ENCODE results near the gene JAG2. TPM values are rescaled to one million over a fixed set of nuclear protein-coding genes. Genes with fewer than 3 reads are reported as not detected.
A peak's percentile ranks its signal among the peaks of the same experiment; 100 is the strongest.

JAG2 gene
- total RNA-seq, result 1 to 10 TPM; 2.3 to 2.5 TPM

GRCh38 chr14:105168496-105168978 is at the start of gene JAG2:
TSS of gene JAG2 (minus strand) at chr14:105168776. CDS start at chr14:105168420, 356 bp downstream.
- Mint-ChIP-seq H3K4me3 (peak within 1 kb of the TSS; percentile 67), H3K9me3 (no peaks in the 10 kb centered on the region), H3K4me1 (peaks cover 4% of the 10 kb centered on the region), H3K27ac (no peak within 1 kb of the TSS), H3K36me3 (no peaks in the 10 kb centered on the region), H3K27me3 (peaks cover 18% of the 10 kb centered on the region)
- peak; percentile 57 for DNase-seq

GRCh38 chr14:105217774-105218173 is 49.2 kb upstream of the JAG2 start:
- Mint-ChIP-seq H3K36me3 (peaks cover 2% of the 10 kb centered on the region), H3K4me1 (no peaks in the 10 kb centered on the region), H3K9me3 (no peaks in the 10 kb centered on the region), H3K27me3 (no peaks in the 10 kb centered on the region), H3K4me3 (no peak overlapping the region), H3K27ac (no peak overlapping the region)
- no peak for DNase-seq

GRCh38 chr14:105216490-105217247 is 48.1 kb upstream of the JAG2 start:
- no peaks in the 10 kb centered on the region for H3K9me3 Mint-ChIP-seq
- H3K27ac Mint-ChIP-seq, result no peak overlapping the region
- no peak overlapping the region for H3K4me3 Mint-ChIP-seq
- H3K36me3 Mint-ChIP-seq, result no peaks in the 10 kb centered on the region
- H3K27me3 Mint-ChIP-seq, result no peaks in the 10 kb centered on the region
- no peaks in the 10 kb centered on the region for H3K4me1 Mint-ChIP-seq
- no peak for DNase-seq

- DNase-seq, result no peak
- no peaks in the 10 kb centered on the region for H3K4me1 Mint-ChIP-seq
- no peak overlapping the region for H3K4me3 Mint-ChIP-seq
- H3K27ac Mint-ChIP-seq, result no peak overlapping the region
- H3K9me3 Mint-ChIP-seq, result no peaks in the 10 kb centered on the region
- H3K27me3 Mint-ChIP-seq, result no peaks in the 10 kb centered on the region
- no peaks in the 10 kb centered on the region for H3K36me3 Mint-ChIP-seq
Observed at GRCh38 chr14:105215602-105216001, 47.0 kb upstream of the JAG2 start.

GRCh38 chr14:105214324-105214915 is 45.8 kb upstream of the JAG2 start:
- Mint-ChIP-seq H3K27ac (no peak overlapping the region), H3K27me3 (no peaks in the 10 kb centered on the region), H3K9me3 (no peaks in the 10 kb centered on the region), H3K4me3 (no peak overlapping the region), H3K36me3 (no peaks in the 10 kb centered on the region), H3K4me1 (no peaks in the 10 kb centered on the region)
- DNase-seq, result no peak

- Mint-ChIP-seq H3K27ac (no peak overlapping the region), H3K36me3 (no peaks in the 10 kb centered on the region), H3K9me3 (no peaks in the 10 kb centered on the region), H3K27me3 (no peaks in the 10 kb centered on the region), H3K4me3 (no peak overlapping the region), H3K4me1 (no peaks in the 10 kb centered on the region)
- DNase-seq, result no peak
Observed at GRCh38 chr14:105213361-105213760, 44.8 kb upstream of the JAG2 start.

GRCh38 chr14:105212541-105213300 is 44.1 kb upstream of the JAG2 start:
- H3K36me3 Mint-ChIP-seq, result no peaks in the 10 kb centered on the region
- H3K27me3 Mint-ChIP-seq, result no peaks in the 10 kb centered on the region
- H3K4me1 Mint-ChIP-seq, result no peaks in the 10 kb centered on the region

GRCh38 chr14:105211758-105212089 is 43.1 kb upstream of the JAG2 start:
- H3K9me3 Mint-ChIP-seq, result no peaks in the 10 kb centered on the region
- no peaks in the 10 kb centered on the region for H3K27me3 Mint-ChIP-seq
- H3K27ac Mint-ChIP-seq, result no peak overlapping the region

More at GRCh38 chr14:105212541-105213300, 44.1 kb upstream of the JAG2 start:
- no peaks in the 10 kb centered on the region for H3K9me3 Mint-ChIP-seq
- H3K27ac Mint-ChIP-seq, result no peak overlapping the region
- H3K4me3 Mint-ChIP-seq, result no peak overlapping the region
- no peak for DNase-seq

GRCh38 chr14:105211086-105211757 is 42.6 kb upstream of the JAG2 start:
- no peak for DNase-seq
- Mint-ChIP-seq H3K27me3 (no peaks in the 10 kb centered on the region), H3K4me1 (no peaks in the 10 kb centered on the region), H3K27ac (no peak overlapping the region), H3K9me3 (no peaks in the 10 kb centered on the region), H3K36me3 (no peaks in the 10 kb centered on the region), H3K4me3 (no peak overlapping the region)

More at GRCh38 chr14:105211758-105212089, 43.1 kb upstream of the JAG2 start:
- Mint-ChIP-seq H3K4me1 (no peaks in the 10 kb centered on the region), H3K36me3 (no peaks in the 10 kb centered on the region), H3K4me3 (no peak overlapping the region)
- DNase-seq, result no peak

- H3K4me3 Mint-ChIP-seq, result no peak overlapping the region
- DNase-seq, result no peak
- no peaks in the 10 kb centered on the region for H3K36me3 Mint-ChIP-seq
- no peak overlapping the region for H3K27ac Mint-ChIP-seq
- H3K9me3 Mint-ChIP-seq, result no peaks in the 10 kb centered on the region
- H3K4me1 Mint-ChIP-seq, result no peaks in the 10 kb centered on the region
- no peaks in the 10 kb centered on the region for H3K27me3 Mint-ChIP-seq
Observed at GRCh38 chr14:105210266-105211025, 41.9 kb upstream of the JAG2 start.

GRCh38 chr14:105209646-105210045 is 41.1 kb upstream of the JAG2 start:
- Mint-ChIP-seq H3K27me3 (no peaks in the 10 kb centered on the region), H3K27ac (no peak overlapping the region), H3K36me3 (no peaks in the 10 kb centered on the region), H3K4me3 (no peak overlapping the region), H3K9me3 (no peaks in the 10 kb centered on the region), H3K4me1 (no peaks in the 10 kb centered on the region)
- no peak for DNase-seq

GRCh38 chr14:105209091-105209490 is 40.5 kb upstream of the JAG2 start:
- Mint-ChIP-seq H3K27ac (no peak overlapping the region), H3K4me3 (no peak overlapping the region), H3K27me3 (no peaks in the 10 kb centered on the region), H3K36me3 (no peaks in the 10 kb centered on the region), H3K9me3 (no peaks in the 10 kb centered on the region), H3K4me1 (peaks cover 4% of the 10 kb centered on the region)
- DNase-seq, result no peak

GRCh38 chr14:105208738-105209075 is 40.1 kb upstream of the JAG2 start:
- peaks cover 4% of the 10 kb centered on the region for H3K4me1 Mint-ChIP-seq
- H3K27me3 Mint-ChIP-seq, result no peaks in the 10 kb centered on the region
- H3K36me3 Mint-ChIP-seq, result no peaks in the 10 kb centered on the region
- H3K4me3 Mint-ChIP-seq, result no peak overlapping the region
- H3K27ac Mint-ChIP-seq, result no peak overlapping the region
- H3K9me3 Mint-ChIP-seq, result no peaks in the 10 kb centered on the region
- no peak for DNase-seq

GRCh38 chr14:105207996-105208737 is 39.6 kb upstream of the JAG2 start:
- H3K4me3 Mint-ChIP-seq, result no peak overlapping the region
- no peak overlapping the region for H3K27ac Mint-ChIP-seq
- no peaks in the 10 kb centered on the region for H3K9me3 Mint-ChIP-seq
- DNase-seq, result no peak
- no peaks in the 10 kb centered on the region for H3K36me3 Mint-ChIP-seq
- no peaks in the 10 kb centered on the region for H3K27me3 Mint-ChIP-seq
- peaks cover 4% of the 10 kb centered on the region for H3K4me1 Mint-ChIP-seq
